H9 (cell line): ENCODE measurements around the gene MBOAT2. TPM values are rescaled to one million over a fixed set of nuclear protein-coding genes. Genes with fewer than 3 reads are reported as not detected.

ENCODE experiments used
- DNase-seq: peaks from one replicate; pipeline ENCODE4 v3.0.0-alpha.2; 2017
- H2AFZ ChIP-seq: one replicate; pipeline ENCODE4 v1.6.1; 2013; ENCODE audit warnings: mild to moderate bottlenecking, low read length, control low read depth, moderate library complexity
- H2AK5ac ChIP-seq: 2 replicates; pipeline ENCODE4 v1.6.1; 2013; ENCODE audit warnings: low read length, control low read depth, mixed read lengths; ENCODE audit not compliant: insufficient read length
- H2BK120ac ChIP-seq: one replicate; pipeline ENCODE4 v1.6.1; 2013; ENCODE audit warnings: low read depth, mild to moderate bottlenecking, low read length, control low read depth, inconsistent platforms; ENCODE audit not compliant: poor library complexity, severe bottlenecking
- H2BK12ac ChIP-seq: 2 replicates; pipeline ENCODE4 v1.6.1; 2013; ENCODE audit warnings: low read length, control low read depth, mixed read lengths, low read depth; ENCODE audit not compliant: insufficient read length
- H2BK15ac ChIP-seq: 2 replicates; pipeline ENCODE4 v1.6.1; 2013; ENCODE audit warnings: low read depth, low read length, control low read depth
- H2BK20ac ChIP-seq: one replicate; pipeline ENCODE4 v1.6.1; 2013; ENCODE audit warnings: low read depth, mild to moderate bottlenecking, low read length, control low read depth, inconsistent platforms; ENCODE audit not compliant: poor library complexity, severe bottlenecking
- H2BK5ac ChIP-seq: 2 replicates; pipeline ENCODE4 v1.6.1; 2013; ENCODE audit warnings: low read length, control low read depth, mixed read lengths; ENCODE audit not compliant: insufficient read length
- H3K14ac ChIP-seq: 2 replicates; pipeline ENCODE4 v1.6.1; 2013; ENCODE audit warnings: low read length, control low read depth; ENCODE audit not compliant: insufficient read depth
- H3K18ac ChIP-seq: 2 replicates; pipeline ENCODE4 v1.6.1; 2013; ENCODE audit warnings: low read depth, mild to moderate bottlenecking, mixed read lengths, low read length, control low read depth; ENCODE audit not compliant: insufficient read length
- H3K23ac ChIP-seq: 2 replicates; pipeline ENCODE4 v1.6.1; 2013; ENCODE audit warnings: low read length, control low read depth, mixed read lengths, low read depth; ENCODE audit not compliant: insufficient read length
- H3K23me2 ChIP-seq: 2 replicates; pipeline ENCODE4 v1.6.1; 2013; ENCODE audit warnings: low read depth, mild to moderate bottlenecking, mixed read lengths, low read length, control low read depth; ENCODE audit not compliant: insufficient read length, poor library complexity, severe bottlenecking
- H3K27ac ChIP-seq: 2 replicates; pipeline ENCODE4 v1.5.1; 2013; ENCODE audit warnings: low read length, control low read depth, mixed read lengths, low read depth; ENCODE audit not compliant: insufficient read length
- H3K27me3 ChIP-seq: 2 replicates; pipeline ENCODE4 v1.6.1; 2013; ENCODE audit warnings: low read length, control low read depth, inconsistent platforms; ENCODE audit not compliant: insufficient read depth
- H3K4ac ChIP-seq: 2 replicates; pipeline ENCODE4 v1.6.1; 2013; ENCODE audit warnings: low read depth, mild to moderate bottlenecking, control low read depth, inconsistent platforms, low read length, moderate library complexity
- H3K4me1 ChIP-seq: 2 replicates; pipeline ENCODE4 v1.6.1; 2013; ENCODE audit warnings: low read length, control low read depth, inconsistent platforms; ENCODE audit not compliant: insufficient read depth
- H3K4me2 ChIP-seq: 2 replicates; pipeline ENCODE4 v1.6.1; 2013; ENCODE audit warnings: low read length, control low read depth, mixed read lengths; ENCODE audit not compliant: insufficient read length, insufficient read depth
- H3K56ac ChIP-seq: 2 replicates; pipeline ENCODE4 v1.6.1; 2013; ENCODE audit warnings: low read depth, mild to moderate bottlenecking, mixed read lengths, low read length, control low read depth; ENCODE audit not compliant: insufficient read length
- H3K79me1 ChIP-seq: 2 replicates; pipeline ENCODE4 v1.6.1; 2013; ENCODE audit warnings: low read depth, mild to moderate bottlenecking, moderate library complexity, low read length, control low read depth, inconsistent platforms; ENCODE audit not compliant: insufficient read depth, poor library complexity, severe bottlenecking
- H3K79me2 ChIP-seq: 2 replicates; pipeline ENCODE4 v1.6.1; 2013; ENCODE audit warnings: low read length, control low read depth, inconsistent platforms; ENCODE audit not compliant: insufficient read depth
- H3K9ac ChIP-seq: 2 replicates; pipeline ENCODE4 v1.6.1; 2013; ENCODE audit warnings: low read length, control low read depth, mixed read lengths; ENCODE audit not compliant: insufficient read length; ENCODE audit errors: extremely low read depth
- H3K9me3 ChIP-seq: one replicate; pipeline ENCODE4 v1.6.1; 2013; ENCODE audit warnings: low read depth, low read length, inconsistent platforms; ENCODE audit not compliant: control insufficient read depth
- H3T11ph ChIP-seq: one replicate; pipeline ENCODE4 v1.6.1; 2013; ENCODE audit warnings: mild to moderate bottlenecking, low read length, control low read depth, inconsistent platforms
- H4K20me1 ChIP-seq: one replicate; pipeline ENCODE4 v1.6.1; 2013; ENCODE audit not compliant: control insufficient read depth, insufficient read length, insufficient read depth
- H4K5ac ChIP-seq: 2 replicates; pipeline ENCODE4 v1.6.1; 2013; ENCODE audit warnings: low read depth, mild to moderate bottlenecking, mixed read lengths, low read length, control low read depth; ENCODE audit not compliant: insufficient read length
- H4K8ac ChIP-seq: replicated peaks from 2 replicates; pipeline ENCODE4 v1.6.1; 2013; ENCODE audit warnings: low read length, control low read depth, mixed read lengths, low read depth; ENCODE audit not compliant: insufficient read length
- H4K91ac ChIP-seq: 2 replicates; pipeline ENCODE4 v1.6.1; 2013; ENCODE audit warnings: low read depth, mild to moderate bottlenecking, moderate library complexity, mixed read lengths, low read length, control low read depth; ENCODE audit not compliant: insufficient read length
- H3K27ac Mint-ChIP-seq, 3 experiments: 2 replicates in 2 of 3; 3 replicates in 1 of 3; pipeline ENCODE4 v1.8.0; 2020 to 2021; ENCODE audit warnings: mixed read lengths in 3 of 3, mild to moderate bottlenecking in 1 of 3, moderate library complexity in 1 of 3
- H3K27me3 Mint-ChIP-seq: 2 replicates; pipeline ENCODE4 v1.8.0; 2021; ENCODE audit warnings: low read depth, mild to moderate bottlenecking, moderate library complexity, mixed read lengths
- H3K36me3 Mint-ChIP-seq, 3 experiments: 2 replicates in 2 of 3; 3 replicates in 1 of 3; pipeline ENCODE4 v1.8.0; 2020 to 2021; ENCODE audit warnings: low read depth in 3 of 3, mixed read lengths in 3 of 3; ENCODE audit not compliant: insufficient read depth in 1 of 3
- H3K4me1 Mint-ChIP-seq, 2 experiments: 2 replicates each; pipeline ENCODE4 v1.8.0; 2020; ENCODE audit warnings: mixed read lengths in 2 of 2
- H3K4me3 Mint-ChIP-seq, 2 experiments: 2 replicates in 1 of 2; 3 replicates in 1 of 2; pipeline ENCODE4 v1.8.0; 2020 to 2021; ENCODE audit warnings: mild to moderate bottlenecking in 2 of 2, mixed read lengths in 2 of 2, moderate library complexity in 1 of 2
- H3K9me3 Mint-ChIP-seq, 2 experiments: 2 replicates in 1 of 2; 3 replicates in 1 of 2; pipeline ENCODE4 v1.8.0; 2020; ENCODE audit warnings: mild to moderate bottlenecking in 2 of 2, mixed read lengths in 2 of 2, moderate library complexity in 1 of 2
- WGBS: extraction: QIAGEN DNeasy Blood & Tissue Kit; methylation state at CpG from one replicate; pipeline ENCODE4 v1.1.7; 2013; ENCODE audit warnings: missing lambda C conversion rate, low lambda C conversion rate, mixed read lengths; ENCODE audit not compliant: insufficient read length; ENCODE audit errors: extremely low coverage; 5-methylcytosine and 5-hydroxymethylcytosine counted together
- total RNA-seq: library from RNA; stranded (reverse); gene quantifications from 2 replicates; pipeline ENCODE4 v1.2.1, GENCODE V29; 2021
- TF ChIP-seq, protein P1 (sequence below): fragments of 200-600 bp; sonication (generic); conservative IDR thresholded peaks from 3 replicates; pipeline ENCODE4 v1.8.0; 2021; ENCODE audit warnings: antibody characterized with exemption, mild to moderate bottlenecking

Gene MBOAT2
- total RNA-seq, 1 experiment from 2014 or later = 20.2 TPM

DNA sequence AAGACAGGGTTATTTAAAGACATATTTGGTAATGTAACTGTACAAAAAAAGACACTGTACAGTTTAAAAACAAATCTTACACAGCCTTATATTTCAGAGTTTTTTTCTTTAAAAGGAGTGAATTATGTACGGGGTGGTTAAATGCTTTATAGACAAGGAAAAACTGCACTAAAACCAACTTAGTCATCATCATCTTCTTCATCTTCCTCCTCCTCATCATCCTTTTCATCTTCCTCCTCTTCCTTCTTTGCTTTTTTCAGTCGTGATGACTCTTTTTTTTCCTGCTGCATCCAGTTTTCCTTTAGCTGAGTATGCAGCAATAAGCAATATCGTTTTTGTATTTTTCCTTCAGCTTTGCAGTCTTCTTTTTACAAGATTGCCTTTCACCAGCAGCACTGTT is 14.6 kb upstream of the MBOAT2 start:
- TF ChIP-seq, protein P1, sequence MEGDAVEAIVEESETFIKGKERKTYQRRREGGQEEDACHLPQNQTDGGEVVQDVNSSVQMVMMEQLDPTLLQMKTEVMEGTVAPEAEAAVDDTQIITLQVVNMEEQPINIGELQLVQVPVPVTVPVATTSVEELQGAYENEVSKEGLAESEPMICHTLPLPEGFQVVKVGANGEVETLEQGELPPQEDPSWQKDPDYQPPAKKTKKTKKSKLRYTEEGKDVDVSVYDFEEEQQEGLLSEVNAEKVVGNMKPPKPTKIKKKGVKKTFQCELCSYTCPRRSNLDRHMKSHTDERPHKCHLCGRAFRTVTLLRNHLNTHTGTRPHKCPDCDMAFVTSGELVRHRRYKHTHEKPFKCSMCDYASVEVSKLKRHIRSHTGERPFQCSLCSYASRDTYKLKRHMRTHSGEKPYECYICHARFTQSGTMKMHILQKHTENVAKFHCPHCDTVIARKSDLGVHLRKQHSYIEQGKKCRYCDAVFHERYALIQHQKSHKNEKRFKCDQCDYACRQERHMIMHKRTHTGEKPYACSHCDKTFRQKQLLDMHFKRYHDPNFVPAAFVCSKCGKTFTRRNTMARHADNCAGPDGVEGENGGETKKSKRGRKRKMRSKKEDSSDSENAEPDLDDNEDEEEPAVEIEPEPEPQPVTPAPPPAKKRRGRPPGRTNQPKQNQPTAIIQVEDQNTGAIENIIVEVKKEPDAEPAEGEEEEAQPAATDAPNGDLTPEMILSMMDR = no peak
- no peak overlapping the region for H2BK20ac ChIP-seq
- no peak overlapping the region for H3K23ac ChIP-seq
- Mint-ChIP-seq H3K4me3 (no peak overlapping the region), H3K4me1 (no peaks in the 10 kb centered on the region), H3K36me3 (no peaks in the 10 kb centered on the region), H3K27me3 (peaks cover 2% of the 10 kb centered on the region), H3K27ac (no peak overlapping the region), H3K9me3 (no peaks in the 10 kb centered on the region)
- no peaks in the 10 kb centered on the region for H4K20me1 ChIP-seq
- H2BK120ac ChIP-seq = no peak overlapping the region
- peak overlapping the region; percentile 23 for H2AFZ ChIP-seq
- no peaks in the 10 kb centered on the region for H3K79me2 ChIP-seq
- no peak overlapping the region for H2BK5ac ChIP-seq
- H3K23me2 ChIP-seq = no peaks in the 10 kb centered on the region
- 100% methylated on average over 1 of the region's 3 CpGs for WGBS
- H3K79me1 ChIP-seq = no peaks in the 10 kb centered on the region
- H3K4me2 ChIP-seq = no peak overlapping the region
- no peaks in the 10 kb centered on the region for H3K27me3 ChIP-seq
- no peak overlapping the region for H3K27ac ChIP-seq
- H3K18ac ChIP-seq = no peak overlapping the region
- H2BK15ac ChIP-seq = no peak overlapping the region
- H3K4me1 ChIP-seq = no peaks in the 10 kb centered on the region
- no peak overlapping the region for H3K14ac ChIP-seq
- no peak overlapping the region for H4K5ac ChIP-seq
- no peak overlapping the region for H2BK12ac ChIP-seq
- no peak overlapping the region for H3T11ph ChIP-seq
- DNase-seq = no peak
- H3K56ac ChIP-seq = no peak overlapping the region
- H3K4ac ChIP-seq = no peak overlapping the region
- no peak overlapping the region for H4K91ac ChIP-seq
- no peak overlapping the region for H3K9ac ChIP-seq
- H3K9me3 ChIP-seq = no peaks in the 10 kb centered on the region
- H4K8ac ChIP-seq = no peak overlapping the region
- H2AK5ac ChIP-seq = no peak overlapping the region
